Peyer's patch (tissue), 4 donors: Measurements from ENCODE around the gene RTL5.

Experiments
- POLR2A ChIP-seq, 2 donors: fragments of 450-650 bp; IDR thresholded peaks; one replicate each; pipeline ENCODE4 v1.5.1; 2017; ENCODE audit warnings: antibody characterized with exemption in 2 of 2, mild to moderate bottlenecking in 2 of 2, moderate library complexity in 2 of 2
- TF ChIP-seq, protein P1 (sequence below), 6 experiments: fragments of 450-650 bp in 4 of 6; fragments of 200-600 bp in 2 of 6; sonication (generic) in 1 of 6; IDR thresholded peaks; one replicate each; pipeline ENCODE4 v1.5.1; 2017 to 2019; ENCODE audit warnings: antibody characterized with exemption in 6 of 6, mild to moderate bottlenecking in 3 of 6, moderate library complexity in 1 of 6

DNA sequence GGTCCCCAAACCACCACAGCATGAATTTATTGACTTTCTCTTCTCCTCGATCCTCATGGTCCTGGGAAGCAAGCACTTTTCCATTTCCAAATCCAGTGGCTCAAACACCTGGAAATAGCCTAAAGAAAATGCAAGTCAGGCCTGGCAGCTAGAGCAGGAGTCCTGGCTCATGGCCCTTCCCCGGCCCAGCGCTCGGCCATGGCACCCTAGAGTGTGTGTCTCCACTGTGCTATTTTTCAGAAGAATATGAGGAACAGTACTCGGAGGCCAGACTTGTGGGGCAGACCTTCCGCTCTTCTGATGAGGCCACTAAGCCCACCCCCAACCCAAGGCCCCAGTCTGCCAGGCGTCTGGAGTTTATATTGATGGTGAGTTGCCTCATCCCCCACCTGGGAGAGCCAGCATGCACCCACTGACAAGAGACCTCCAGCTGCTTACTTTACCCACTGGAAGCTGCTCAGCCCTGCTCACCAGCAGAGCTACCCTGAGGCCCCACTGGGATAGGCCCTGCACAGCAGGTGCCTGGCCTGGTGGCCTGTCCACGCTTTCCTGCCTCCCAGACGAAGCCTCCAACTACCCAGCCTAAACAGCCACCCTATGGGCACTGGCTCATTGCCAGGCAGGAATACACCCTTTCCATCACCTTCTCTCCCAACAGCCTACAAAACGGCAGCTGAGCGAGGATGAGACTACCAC, 2.3 kb upstream of the RTL5 start:
- TF ChIP-seq, protein P1, sequence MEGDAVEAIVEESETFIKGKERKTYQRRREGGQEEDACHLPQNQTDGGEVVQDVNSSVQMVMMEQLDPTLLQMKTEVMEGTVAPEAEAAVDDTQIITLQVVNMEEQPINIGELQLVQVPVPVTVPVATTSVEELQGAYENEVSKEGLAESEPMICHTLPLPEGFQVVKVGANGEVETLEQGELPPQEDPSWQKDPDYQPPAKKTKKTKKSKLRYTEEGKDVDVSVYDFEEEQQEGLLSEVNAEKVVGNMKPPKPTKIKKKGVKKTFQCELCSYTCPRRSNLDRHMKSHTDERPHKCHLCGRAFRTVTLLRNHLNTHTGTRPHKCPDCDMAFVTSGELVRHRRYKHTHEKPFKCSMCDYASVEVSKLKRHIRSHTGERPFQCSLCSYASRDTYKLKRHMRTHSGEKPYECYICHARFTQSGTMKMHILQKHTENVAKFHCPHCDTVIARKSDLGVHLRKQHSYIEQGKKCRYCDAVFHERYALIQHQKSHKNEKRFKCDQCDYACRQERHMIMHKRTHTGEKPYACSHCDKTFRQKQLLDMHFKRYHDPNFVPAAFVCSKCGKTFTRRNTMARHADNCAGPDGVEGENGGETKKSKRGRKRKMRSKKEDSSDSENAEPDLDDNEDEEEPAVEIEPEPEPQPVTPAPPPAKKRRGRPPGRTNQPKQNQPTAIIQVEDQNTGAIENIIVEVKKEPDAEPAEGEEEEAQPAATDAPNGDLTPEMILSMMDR (IDR thresholded peaks at IDR 0.05), result no peak
- no peak for TF ChIP-seq POLR2A (IDR thresholded peaks at IDR 0.05)
